ENCODE results near the gene CARD6. TPM values are rescaled to one million over a fixed set of nuclear protein-coding genes. Genes with fewer than 3 reads are reported as not detected.
A peak's percentile ranks its signal among the peaks of the same experiment; 100 is the strongest.

CARD6 gene
- total RNA-seq, 1 experiment from 2014 or later: 5.6 TPM

- BruUV-seq (replicated peaks): no TSS peak
- peak; percentile 90 for TF ChIP-seq CTCF (IDR thresholded peaks at IDR 0.05; ENCODE audit: unreplicated experiment)
- H3K27ac Mint-ChIP-seq (ENCODE audit: low read depth, unreplicated experiment): no peak overlapping the region
- intact Hi-C loops (cut with micrococcal nuclease): loop anchor here (1.0 to 10.0 kb wide), 6 partner anchors 210 to 939 kb away; no protein-coding TSS in a partner anchor
- H3K27me3 Mint-ChIP-seq (ENCODE audit: insufficient read depth, unreplicated experiment): no peaks in the 10 kb centered on the region
- H3K4me1 Mint-ChIP-seq (ENCODE audit: insufficient read depth, unreplicated experiment): peaks cover 10% of the 10 kb centered on the region
- peak; percentile 81 for DNase-seq (ENCODE audit: unreplicated experiment)
- H3K36me3 Mint-ChIP-seq (ENCODE audit: insufficient read depth, unreplicated experiment): no peaks in the 10 kb centered on the region
- no peaks in the 10 kb centered on the region for H3K9me3 Mint-ChIP-seq (ENCODE audit: unreplicated experiment)
- ChIA-PET POLR2A (interaction anchor here (0.7 kb wide), 1 partner anchor 698 kb away, joined by 3 read pairs; no protein-coding TSS in a partner anchor), CTCF (interaction anchor here (0.5 to 2.9 kb wide), 82 partner anchors 8 to 1511 kb away, joined by 3 to 43 read pairs (median 4); no protein-coding TSS in a partner anchor)
- no peak overlapping the region for H3K4me3 Mint-ChIP-seq (ENCODE audit: unreplicated experiment)
These were observed 63.2 kb downstream of the CARD6 start for GRCh38 chr5:40904205-40904993.

- CTCF ChIA-PET: interaction anchor here (0.6 to 2.9 kb wide), 78 partner anchors 9 to 989 kb away, joined by 3 to 43 read pairs (median 4); no protein-coding TSS in a partner anchor
- H3K4me1 Mint-ChIP-seq (ENCODE audit: insufficient read depth, unreplicated experiment): peaks cover 10% of the 10 kb centered on the region
- POLR2A ChIA-PET: interaction anchor here (0.7 kb wide), 1 partner anchor 698 kb away, joined by 3 read pairs; no protein-coding TSS in a partner anchor
- BruUV-seq (replicated peaks): no TSS peak
- DNase-seq (ENCODE audit: unreplicated experiment): no peak
- H3K27me3 Mint-ChIP-seq (ENCODE audit: insufficient read depth, unreplicated experiment): no peaks in the 10 kb centered on the region
- H3K27ac Mint-ChIP-seq (ENCODE audit: low read depth, unreplicated experiment): no peak overlapping the region
- H3K4me3 Mint-ChIP-seq (ENCODE audit: unreplicated experiment): no peak overlapping the region
- H3K36me3 Mint-ChIP-seq (ENCODE audit: insufficient read depth, unreplicated experiment): no peaks in the 10 kb centered on the region
- no peaks in the 10 kb centered on the region for H3K9me3 Mint-ChIP-seq (ENCODE audit: unreplicated experiment)
- intact Hi-C loops (cut with micrococcal nuclease): loop anchor here (1.0 to 10.0 kb wide), 6 partner anchors 210 to 938 kb away; no protein-coding TSS in a partner anchor
- no peak for TF ChIP-seq CTCF (IDR thresholded peaks at IDR 0.05; ENCODE audit: unreplicated experiment)
These were observed 63.8 kb downstream of the CARD6 start for GRCh38 chr5:40904994-40905306.

- no peak overlapping the region for H3K4me3 Mint-ChIP-seq (ENCODE audit: unreplicated experiment)
- CTCF ChIA-PET: interaction anchor here (0.7 to 1.4 kb wide), 7 partner anchors 57 to 1507 kb away, joined by 3 to 5 read pairs (median 3); no protein-coding TSS in a partner anchor
- H3K27me3 Mint-ChIP-seq (ENCODE audit: insufficient read depth, unreplicated experiment): no peaks in the 10 kb centered on the region
- H3K4me1 Mint-ChIP-seq (ENCODE audit: insufficient read depth, unreplicated experiment): peaks cover 10% of the 10 kb centered on the region
- H3K36me3 Mint-ChIP-seq (ENCODE audit: insufficient read depth, unreplicated experiment): no peaks in the 10 kb centered on the region
- H3K9me3 Mint-ChIP-seq (ENCODE audit: unreplicated experiment): no peaks in the 10 kb centered on the region
- no peak for DNase-seq (ENCODE audit: unreplicated experiment)
- intact Hi-C loops (cut with micrococcal nuclease): loop anchor here (10.0 kb wide), 1 partner anchor 208 kb away; no protein-coding TSS in a partner anchor
- POLR2A ChIA-PET: interaction anchor here (0.6 kb wide), 1 partner anchor 342 kb away, joined by 4 read pairs; no protein-coding TSS in a partner anchor
- TF ChIP-seq CTCF (IDR thresholded peaks at IDR 0.05; ENCODE audit: unreplicated experiment): no peak
- no TSS peak for BruUV-seq (replicated peaks)
- H3K27ac Mint-ChIP-seq (ENCODE audit: low read depth, unreplicated experiment): no peak overlapping the region
These were observed 65.2 kb downstream of the CARD6 start for GRCh38 chr5:40906351-40906751.

GRCh38 chr5:40909264-40909663, 68.1 kb downstream of the CARD6 start, which contains the start of gene C7:
Gene C7 (plus strand): TSS chr5:40909497. CDS start chr5:40909611, 114 bp downstream.
- DNase-seq (ENCODE audit: unreplicated experiment): no peak
- Mint-ChIP-seq H3K4me3 (ENCODE audit: unreplicated experiment) (no peak within 1 kb of the TSS), H3K4me1 (ENCODE audit: insufficient read depth, unreplicated experiment) (peaks cover 10% of the 10 kb centered on the region), H3K9me3 (ENCODE audit: unreplicated experiment) (no peaks in the 10 kb centered on the region), H3K36me3 (ENCODE audit: insufficient read depth, unreplicated experiment) (no peaks in the 10 kb centered on the region), H3K27me3 (ENCODE audit: insufficient read depth, unreplicated experiment) (no peaks in the 10 kb centered on the region), H3K27ac (ENCODE audit: low read depth, unreplicated experiment) (no peak within 1 kb of the TSS)
- BruUV-seq (replicated peaks): no TSS peak
- intact Hi-C loops (cut with micrococcal nuclease): loop anchor here (10.0 kb wide), 1 partner anchor 206 kb away; no protein-coding TSS in a partner anchor
- no peak for TF ChIP-seq CTCF (IDR thresholded peaks at IDR 0.05; ENCODE audit: unreplicated experiment)
- CTCF ChIA-PET: interaction anchor here (0.5 to 0.7 kb wide), 3 partner anchors 16 to 268 kb away, joined by 3 to 4 read pairs (median 3); no protein-coding TSS in a partner anchor
- POLR2A ChIA-PET: interaction anchor here (0.5 kb wide), 1 partner anchor 622 kb away, joined by 3 read pairs; no protein-coding TSS in a partner anchor
